Breast epithelium (tissue), 3 donors: ENCODE results near the gene LSM12.

Source experiments
- POLR2AphosphoS5 ChIP-seq, 3 donors: sonication (generic); formaldehyde crosslinking; IDR thresholded peaks; one replicate each; pipeline ENCODE4 v1.6.1; 2017; ENCODE audit warnings: antibody characterized with exemption in 3 of 3
- TF ChIP-seq, protein P1 (sequence below), 3 donors: fragments of 450-650 bp; IDR thresholded peaks; one replicate each; pipeline ENCODE4 v1.5.1; 2016 to 2017; ENCODE audit warnings: antibody characterized with exemption in 3 of 3, mild to moderate bottlenecking in 3 of 3, moderate library complexity in 3 of 3

DNA sequence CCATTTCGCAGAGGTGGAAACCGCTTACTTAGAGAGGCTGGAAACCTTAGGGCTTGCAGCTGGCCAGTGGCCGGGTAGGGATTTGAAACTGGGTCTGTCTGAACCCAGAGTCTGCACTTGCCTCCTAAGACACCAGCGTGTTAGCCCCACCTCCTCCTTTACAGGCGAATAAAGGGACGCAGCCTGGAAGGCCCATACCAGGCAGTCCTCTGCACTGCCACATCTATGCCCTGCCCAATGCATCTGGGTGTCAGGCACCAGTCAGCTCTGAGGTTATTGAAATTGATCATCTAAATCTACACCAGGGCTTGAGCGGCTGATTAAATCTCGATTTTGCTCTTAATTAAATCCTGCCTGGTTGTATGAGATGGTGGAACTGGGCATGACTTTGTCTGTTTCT, 82.0 kb downstream of the LSM12 start:
- TF ChIP-seq, protein P1, sequence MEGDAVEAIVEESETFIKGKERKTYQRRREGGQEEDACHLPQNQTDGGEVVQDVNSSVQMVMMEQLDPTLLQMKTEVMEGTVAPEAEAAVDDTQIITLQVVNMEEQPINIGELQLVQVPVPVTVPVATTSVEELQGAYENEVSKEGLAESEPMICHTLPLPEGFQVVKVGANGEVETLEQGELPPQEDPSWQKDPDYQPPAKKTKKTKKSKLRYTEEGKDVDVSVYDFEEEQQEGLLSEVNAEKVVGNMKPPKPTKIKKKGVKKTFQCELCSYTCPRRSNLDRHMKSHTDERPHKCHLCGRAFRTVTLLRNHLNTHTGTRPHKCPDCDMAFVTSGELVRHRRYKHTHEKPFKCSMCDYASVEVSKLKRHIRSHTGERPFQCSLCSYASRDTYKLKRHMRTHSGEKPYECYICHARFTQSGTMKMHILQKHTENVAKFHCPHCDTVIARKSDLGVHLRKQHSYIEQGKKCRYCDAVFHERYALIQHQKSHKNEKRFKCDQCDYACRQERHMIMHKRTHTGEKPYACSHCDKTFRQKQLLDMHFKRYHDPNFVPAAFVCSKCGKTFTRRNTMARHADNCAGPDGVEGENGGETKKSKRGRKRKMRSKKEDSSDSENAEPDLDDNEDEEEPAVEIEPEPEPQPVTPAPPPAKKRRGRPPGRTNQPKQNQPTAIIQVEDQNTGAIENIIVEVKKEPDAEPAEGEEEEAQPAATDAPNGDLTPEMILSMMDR (IDR thresholded peaks at IDR 0.05) = no peak
- TF ChIP-seq POLR2AphosphoS5 (IDR thresholded peaks at IDR 0.05) = no peak
